Epidermal melanocyte (primary cell): ENCODE measurements around the gene PPP2R5E.
"Not testable (repeated sequence)": the region's sequence is repeated elsewhere in the genome, so short reads cannot be mapped to it uniquely, and the experiment has no call there.

Source experiments
- DNase-seq: peaks from one replicate; pipeline ENCODE4 v3.0.0; 2011; ENCODE audit warnings: low spot score; ENCODE audit not compliant: insufficient read length

Gene PPP2R5E

GRCh38 chr14:63522511-63522910, 20.7 kb downstream of the PPP2R5E start:
- DNase-seq, result not testable (repeated sequence)

DNA sequence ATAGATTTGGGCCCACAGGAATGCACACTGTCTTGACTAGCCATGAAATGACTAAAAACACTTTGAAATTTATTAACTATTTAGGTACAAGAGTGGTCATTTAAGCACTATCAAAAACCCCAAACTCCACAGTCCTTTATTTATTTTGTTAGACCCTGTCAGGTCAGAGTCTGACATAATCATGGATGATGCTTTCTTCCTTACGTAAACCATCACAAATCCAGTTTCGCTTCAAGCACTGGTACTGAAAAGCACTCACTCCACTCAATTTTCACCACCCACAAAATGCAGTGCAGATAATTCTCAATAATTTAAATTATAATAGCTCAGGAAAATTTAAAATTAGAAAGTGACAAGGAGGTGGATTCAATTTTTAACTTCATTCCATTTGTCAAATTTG, 25.8 kb downstream of the PPP2R5E start:
- no peak for DNase-seq

- DNase-seq, result no peak
These were observed 27.9 kb downstream of the PPP2R5E start for GRCh38 chr14:63515240-63515639.

- DNase-seq, result no peak
These were observed 29.4 kb downstream of the PPP2R5E start for GRCh38 chr14:63513756-63514155.

GRCh38 chr14:63512861-63513260, 30.3 kb downstream of the PPP2R5E start:
- no peak for DNase-seq

DNA sequence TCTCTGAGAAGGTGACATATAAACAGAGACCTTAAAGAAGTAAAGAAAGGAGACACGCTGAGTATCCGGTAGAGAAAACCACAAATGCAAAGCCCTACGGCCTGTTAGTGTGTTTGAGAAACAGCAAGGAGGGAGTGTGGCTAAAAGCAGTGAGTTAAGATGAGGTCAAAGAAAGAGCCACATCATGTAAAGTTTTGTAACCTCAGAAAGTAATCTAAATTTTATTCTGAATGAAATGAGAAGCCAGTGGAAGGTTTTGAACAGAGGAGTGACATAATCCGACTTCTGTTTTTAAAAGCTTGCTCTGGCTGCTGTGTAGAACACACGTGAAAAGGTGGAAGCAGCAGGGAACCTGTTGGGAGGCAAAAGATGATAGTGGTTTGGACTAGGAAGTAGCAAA, 32.6 kb downstream of the PPP2R5E start:
- no peak for DNase-seq

GRCh38 chr14:63508033-63508432, 35.1 kb downstream of the PPP2R5E start:
- DNase-seq, result no peak

DNA sequence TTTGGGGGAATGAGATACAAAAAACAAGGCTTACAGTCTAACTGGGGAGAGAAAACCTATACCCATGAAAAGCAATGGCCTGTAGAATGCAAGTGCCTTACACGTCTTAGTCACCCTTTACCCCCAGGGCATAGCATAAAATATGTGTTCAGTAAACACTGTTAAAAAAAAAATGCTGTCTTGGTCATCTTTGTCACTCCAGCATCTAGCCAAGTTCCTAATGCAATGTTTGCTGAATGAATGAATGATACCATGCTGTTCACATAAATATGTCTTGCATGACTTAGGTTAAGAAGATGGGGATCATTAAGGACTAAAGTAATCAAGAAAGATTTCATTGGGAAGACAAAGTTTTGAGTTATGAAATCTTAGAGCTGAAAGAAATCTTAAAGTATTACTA, 38.5 kb downstream of the PPP2R5E start:
- no peak for DNase-seq

GRCh38 chr14:63501429-63501828, 41.7 kb downstream of the PPP2R5E start:
- no peak for DNase-seq

GRCh38 chr14:63499701-63500250, 43.4 kb downstream of the PPP2R5E start:
- no peak for DNase-seq

DNA sequence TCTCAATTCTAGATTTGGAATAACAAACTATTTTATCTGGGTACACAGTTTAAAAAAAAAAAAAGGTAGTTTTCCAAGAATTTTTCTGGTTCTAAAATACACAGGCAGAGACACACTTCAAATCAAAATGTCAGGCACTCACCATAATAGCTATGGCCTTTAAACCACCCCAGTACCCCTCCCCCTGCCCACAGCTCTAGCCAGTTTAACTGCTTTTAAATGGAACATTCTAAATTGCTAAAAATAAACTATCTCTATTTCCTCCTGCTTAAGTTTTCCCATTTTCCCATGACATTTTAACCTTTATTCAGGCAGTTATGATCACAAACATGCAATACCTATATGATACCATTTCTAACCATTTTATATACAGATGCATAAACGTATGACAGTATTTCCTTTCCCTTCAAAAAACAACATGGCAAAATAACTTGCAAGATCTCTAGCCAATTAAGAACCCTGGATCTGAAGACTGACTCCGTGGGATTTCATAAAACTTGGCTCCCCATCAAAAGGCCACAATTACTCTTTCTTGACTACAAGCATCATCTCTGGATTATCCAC, 46.3 kb downstream of the PPP2R5E start:
- no peak for DNase-seq

- no peak for DNase-seq
These were observed 49.9 kb downstream of the PPP2R5E start for GRCh38 chr14:63493246-63493645.

DNA sequence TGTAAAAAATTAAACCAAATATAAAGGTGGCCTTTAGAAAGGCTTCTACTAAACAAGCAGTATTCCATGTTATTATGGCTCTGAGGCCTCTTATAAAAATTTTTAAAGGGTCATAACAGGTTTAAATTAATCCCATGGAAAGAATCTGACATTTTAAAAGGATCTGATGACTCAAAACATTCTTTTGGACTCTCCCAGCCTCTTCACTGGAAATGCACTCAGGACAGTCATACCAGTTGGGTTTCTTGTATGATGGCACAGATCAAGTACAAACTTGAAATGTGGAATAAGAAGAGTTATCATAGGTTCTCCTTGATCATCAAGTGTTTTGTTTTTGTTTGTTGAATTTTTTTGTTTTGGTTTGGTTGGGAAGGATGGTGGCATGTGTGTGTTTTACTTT, 50.8 kb downstream of the PPP2R5E start:
- no peak for DNase-seq

DNA sequence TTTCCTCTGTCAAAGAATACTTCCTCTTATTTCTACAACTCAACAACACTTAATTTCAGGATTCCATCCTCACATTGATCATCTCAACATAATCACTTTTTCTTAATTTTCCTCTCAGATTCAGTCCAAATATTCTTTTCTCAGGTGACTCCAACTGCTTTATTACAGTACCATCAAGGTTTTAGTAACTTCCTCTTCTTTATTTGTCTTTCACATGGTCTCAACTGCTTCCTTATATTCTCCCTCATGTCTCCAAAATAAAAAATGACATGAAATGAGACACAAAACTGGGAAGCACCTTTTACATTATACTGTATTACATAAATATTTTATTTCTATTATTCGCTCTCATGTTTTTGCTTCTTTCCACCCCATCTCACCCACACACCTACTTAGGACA, 55.5 kb downstream of the PPP2R5E start:
- no peak for DNase-seq

GRCh38 chr14:63486738-63487137, 56.4 kb downstream of the PPP2R5E start:
- no peak for DNase-seq

- no peak for DNase-seq
These were observed 59.9 kb downstream of the PPP2R5E start for GRCh38 chr14:63483315-63483714.

GRCh38 chr14:63480599-63480998, 62.6 kb downstream of the PPP2R5E start:
- DNase-seq, result no peak

DNA sequence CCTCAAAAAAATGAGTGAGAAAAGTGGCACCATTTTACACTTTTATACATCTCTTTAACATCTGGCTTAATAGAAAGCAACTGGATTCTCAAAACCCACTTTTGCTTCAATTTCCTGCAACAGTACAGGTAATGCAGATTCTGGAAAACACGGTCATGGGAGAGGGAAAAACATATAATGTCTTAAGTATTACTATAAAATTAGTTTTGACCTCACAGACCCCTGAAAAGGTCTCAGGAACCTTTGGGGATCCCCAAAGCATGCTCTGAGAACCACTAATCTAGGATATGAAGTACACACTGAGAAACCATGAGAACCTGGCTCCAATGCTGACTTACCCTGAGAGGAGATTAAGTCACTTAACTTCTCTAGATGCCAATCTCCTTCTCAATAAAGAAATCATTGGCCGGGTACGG, 64.7 kb downstream of the PPP2R5E start:
- DNase-seq, result no peak

DNA sequence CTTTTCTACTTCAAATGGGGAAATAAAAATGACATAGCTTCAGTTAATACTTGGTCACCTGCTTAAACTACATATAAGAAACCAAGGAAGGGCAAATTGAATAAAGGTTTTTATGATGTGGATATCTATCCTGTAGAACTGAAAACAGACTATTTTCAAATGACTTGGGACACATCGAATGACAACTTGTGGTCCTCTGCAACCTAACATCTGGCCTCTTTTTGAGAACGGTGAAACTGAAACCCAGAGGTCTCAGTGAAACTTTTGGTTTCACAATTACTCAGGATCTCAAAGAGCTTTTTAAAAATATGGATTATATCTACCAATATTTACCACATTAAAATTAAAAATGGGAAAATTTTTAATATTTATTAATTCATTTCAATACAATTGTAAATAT, 65.2 kb downstream of the PPP2R5E start:
- DNase-seq, result no peak

DNA sequence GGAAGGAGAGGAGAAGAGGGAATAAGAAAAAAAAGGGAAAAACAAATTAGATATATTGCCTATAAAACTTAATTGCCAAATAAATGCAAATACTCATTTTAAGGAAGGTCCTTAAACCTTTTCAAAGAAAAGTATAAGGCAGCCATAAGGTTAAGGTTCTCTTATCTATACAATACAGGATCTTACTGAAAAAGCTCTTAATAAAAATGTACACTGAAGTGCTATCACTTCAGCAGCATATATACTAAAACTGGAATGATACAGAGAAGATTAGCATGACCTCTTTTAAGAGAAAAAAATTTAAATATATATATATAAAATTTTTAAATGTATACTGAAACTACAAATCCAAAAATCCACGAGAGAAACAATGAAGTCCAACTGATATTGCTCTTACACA, 65.6 kb downstream of the PPP2R5E start:
- no peak for DNase-seq

- DNase-seq, result no peak
These were observed 67.4 kb downstream of the PPP2R5E start for GRCh38 chr14:63475761-63476160.

DNA sequence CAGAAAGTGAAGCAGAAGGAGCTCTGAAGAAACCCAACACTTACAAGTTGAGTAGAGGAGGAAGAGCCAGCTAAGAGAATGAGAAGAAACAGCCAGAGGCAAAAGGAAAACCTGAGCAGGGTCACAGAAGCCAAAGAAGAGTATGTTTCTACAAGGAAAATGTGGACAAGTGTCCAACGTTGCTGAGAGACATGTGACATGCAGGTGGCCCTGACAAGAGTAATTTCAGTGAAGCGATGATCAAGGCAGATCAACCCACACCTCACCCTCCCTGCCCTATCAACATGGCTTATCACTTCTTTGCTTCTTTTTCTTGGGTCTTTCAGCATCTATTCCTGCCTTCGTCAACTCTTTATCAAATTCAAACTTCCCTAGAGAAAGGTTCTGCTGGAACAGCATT, 68.3 kb downstream of the PPP2R5E start:
- DNase-seq, result no peak

- no peak for DNase-seq
These were observed 69.1 kb downstream of the PPP2R5E start for GRCh38 chr14:63474111-63474510.
